ENCODE data around the gene PMAIP1. TPM values are rescaled to one million over a fixed set of nuclear protein-coding genes. Genes with fewer than 3 reads are reported as not detected.

PMAIP1 gene
- polyA plus RNA-seq, 1 donor (not counting 4 experiments of a cell fraction or from before 2014, with no cell fraction given), result 49.1 TPM

- no peak for TF ChIP-seq EZH2 (IDR thresholded peaks at IDR 0.05; ENCODE audit: low read length)
- TF ChIP-seq, protein P1, sequence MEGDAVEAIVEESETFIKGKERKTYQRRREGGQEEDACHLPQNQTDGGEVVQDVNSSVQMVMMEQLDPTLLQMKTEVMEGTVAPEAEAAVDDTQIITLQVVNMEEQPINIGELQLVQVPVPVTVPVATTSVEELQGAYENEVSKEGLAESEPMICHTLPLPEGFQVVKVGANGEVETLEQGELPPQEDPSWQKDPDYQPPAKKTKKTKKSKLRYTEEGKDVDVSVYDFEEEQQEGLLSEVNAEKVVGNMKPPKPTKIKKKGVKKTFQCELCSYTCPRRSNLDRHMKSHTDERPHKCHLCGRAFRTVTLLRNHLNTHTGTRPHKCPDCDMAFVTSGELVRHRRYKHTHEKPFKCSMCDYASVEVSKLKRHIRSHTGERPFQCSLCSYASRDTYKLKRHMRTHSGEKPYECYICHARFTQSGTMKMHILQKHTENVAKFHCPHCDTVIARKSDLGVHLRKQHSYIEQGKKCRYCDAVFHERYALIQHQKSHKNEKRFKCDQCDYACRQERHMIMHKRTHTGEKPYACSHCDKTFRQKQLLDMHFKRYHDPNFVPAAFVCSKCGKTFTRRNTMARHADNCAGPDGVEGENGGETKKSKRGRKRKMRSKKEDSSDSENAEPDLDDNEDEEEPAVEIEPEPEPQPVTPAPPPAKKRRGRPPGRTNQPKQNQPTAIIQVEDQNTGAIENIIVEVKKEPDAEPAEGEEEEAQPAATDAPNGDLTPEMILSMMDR (optimal IDR thresholded peaks at IDR 0.05 in 1 of 3, IDR thresholded peaks at IDR 0.05 in 1 of 3, conservative IDR thresholded peaks at IDR 0.05 in 1 of 3; ENCODE audit: extremely low read depth in 1 of 3, insufficient read depth in 2 of 3, low read length in 3 of 3), result no peak
- no peak overlapping the region for H3K27ac ChIP-seq (ENCODE audit: control insufficient read depth, insufficient read depth, low read length)
- H3K4me3 ChIP-seq (ENCODE audit: control insufficient read depth in 2 of 3, extremely low read depth in 1 of 3, insufficient read depth in 2 of 3, low read depth in 1 of 3, low read length in 3 of 3), result no peak overlapping the region
- dilution Hi-C loops (cut with MboI; ENCODE audit: extremely low pct_ligation_motif_present, low sequenced_read_pairs), result no loop called here
- H4K20me1 ChIP-seq (ENCODE audit: control insufficient read depth, extremely low read depth, insufficient read depth, low read length), result no peaks in the 10 kb centered on the region
- H3K4me2 ChIP-seq (ENCODE audit: control insufficient read depth, extremely low read depth, insufficient read depth, low read depth, low read length), result no peak overlapping the region
- no peak overlapping the region for H3K9ac ChIP-seq (ENCODE audit: control insufficient read depth, extremely low read depth, insufficient read depth, low read length)
- H3K36me3 ChIP-seq (ENCODE audit: control insufficient read depth in 2 of 2, extremely low read depth in 1 of 2, insufficient read depth in 2 of 2, low read length in 2 of 2), result no peaks in the 10 kb centered on the region
- H3K27me3 ChIP-seq (ENCODE audit: control insufficient read depth, extremely low read depth, insufficient read depth, low read length), result no peaks in the 10 kb centered on the region
- no peaks in the 10 kb centered on the region for H3K79me2 ChIP-seq (ENCODE audit: control insufficient read depth, insufficient read depth, low read length)
- H2AFZ ChIP-seq (ENCODE audit: control insufficient read depth, low read length), result no peak overlapping the region
- H3K9me3 ChIP-seq (ENCODE audit: control insufficient read depth, low read depth, low read length), result no peaks in the 10 kb centered on the region
- no peak for DNase-seq (ENCODE audit: low read depth, low spot score)
- no peak for FAIRE-seq
- H3K9me1 ChIP-seq (ENCODE audit: control insufficient read depth, extremely low read depth, insufficient read depth, low read length), result no peaks in the 10 kb centered on the region
- H3K4me1 ChIP-seq (ENCODE audit: control insufficient read depth, extremely low read depth, insufficient read depth, low read length), result peaks cover 22% of the 10 kb centered on the region
Observed at GRCh38 chr18:59912007-59912550, 12.3 kb downstream of the PMAIP1 start.

- Histone ChIP-seq H3K9me3 (ENCODE audit: control insufficient read depth, low read depth, low read length) (no peaks in the 10 kb centered on the region), H3K36me3 (ENCODE audit: control insufficient read depth in 2 of 2, extremely low read depth in 1 of 2, insufficient read depth in 2 of 2, low read length in 2 of 2) (no peaks in the 10 kb centered on the region), H3K27me3 (ENCODE audit: control insufficient read depth, extremely low read depth, insufficient read depth, low read length) (no peaks in the 10 kb centered on the region), H3K9me1 (ENCODE audit: control insufficient read depth, extremely low read depth, insufficient read depth, low read length) (no peaks in the 10 kb centered on the region), H3K4me1 (ENCODE audit: control insufficient read depth, extremely low read depth, insufficient read depth, low read length) (peaks cover 25% of the 10 kb centered on the region), H3K4me2 (ENCODE audit: control insufficient read depth, extremely low read depth, insufficient read depth, low read depth, low read length) (no peak overlapping the region), H3K27ac (ENCODE audit: control insufficient read depth, insufficient read depth, low read length) (no peak overlapping the region), H4K20me1 (ENCODE audit: control insufficient read depth, extremely low read depth, insufficient read depth, low read length) (no peaks in the 10 kb centered on the region), H2AFZ (ENCODE audit: control insufficient read depth, low read length) (no peak overlapping the region), H3K9ac (ENCODE audit: control insufficient read depth, extremely low read depth, insufficient read depth, low read length) (no peak overlapping the region), H3K4me3 (ENCODE audit: control insufficient read depth in 2 of 3, extremely low read depth in 1 of 3, insufficient read depth in 2 of 3, low read depth in 1 of 3, low read length in 3 of 3) (no peak overlapping the region), H3K79me2 (ENCODE audit: control insufficient read depth, insufficient read depth, low read length) (no peaks in the 10 kb centered on the region)
- TF ChIP-seq, protein P1 (optimal IDR thresholded peaks at IDR 0.05 in 1 of 3, IDR thresholded peaks at IDR 0.05 in 1 of 3, conservative IDR thresholded peaks at IDR 0.05 in 1 of 3; ENCODE audit: extremely low read depth in 1 of 3, insufficient read depth in 2 of 3, low read length in 3 of 3), result no peak
- no peak for TF ChIP-seq EZH2 (IDR thresholded peaks at IDR 0.05; ENCODE audit: low read length)
- FAIRE-seq, result no peak
- dilution Hi-C loops (cut with MboI; ENCODE audit: extremely low pct_ligation_motif_present, low sequenced_read_pairs), result no loop called here
- no peak for DNase-seq (ENCODE audit: low read depth, low spot score)
Observed at GRCh38 chr18:59915606-59916005, 15.8 kb downstream of the PMAIP1 start.
